Fibroblast of lung (primary cell): ENCODE data around the gene SSBP3. TPM values are rescaled to one million over a fixed set of nuclear protein-coding genes. Genes with fewer than 3 reads are reported as not detected.

Experiments used
- DNase-seq, 2 donors: peaks; one replicate each; pipeline versions ENCODE4 v3.0.0 to v3.0.0-alpha.2; 2010; ENCODE audit warnings: low read depth in 2 of 2
- H2AFZ ChIP-seq: 2 replicates; pipeline ENCODE4 v1.5.1; 2012; ENCODE audit warnings: low read length, control low read depth, inconsistent platforms
- H3K27ac ChIP-seq: 2 replicates; pipeline ENCODE4 v1.5.1; 2011; ENCODE audit warnings: low read length, control low read depth; ENCODE audit not compliant: insufficient read depth
- H3K27me3 ChIP-seq: 2 replicates; pipeline ENCODE4 v1.5.1; 2011; ENCODE audit warnings: mild to moderate bottlenecking, low read length; ENCODE audit not compliant: control insufficient read depth, insufficient read depth
- H3K36me3 ChIP-seq: 2 replicates; pipeline ENCODE4 v1.5.1; 2011; ENCODE audit warnings: low read length; ENCODE audit not compliant: control insufficient read depth, insufficient read depth
- H3K4me1 ChIP-seq: 2 replicates; pipeline ENCODE4 v1.5.1; 2011; ENCODE audit warnings: low read length; ENCODE audit not compliant: control insufficient read depth, insufficient read depth; ENCODE audit errors: extremely low read depth
- H3K4me2 ChIP-seq: 2 replicates; pipeline ENCODE4 v1.5.1; 2011; ENCODE audit warnings: low read length, control low read depth; ENCODE audit not compliant: insufficient read depth; ENCODE audit errors: extremely low read depth
- H3K4me3 ChIP-seq, 4 experiments: fragments of 200-600 bp in 1 of 4; sonication (generic) in 1 of 4; replicated peaks in 1 of 4; 2 replicates each; pipeline ENCODE4 v1.5.1; 2011 to 2016; ENCODE audit warnings: low read length in 4 of 4, low read depth in 3 of 4, mild to moderate bottlenecking in 3 of 4, control low read depth in 2 of 4, inconsistent platforms in 1 of 4, mixed read lengths in 1 of 4; ENCODE audit not compliant: insufficient read depth in 1 of 4; ENCODE audit errors: control extremely low read depth in 1 of 4
- H3K79me2 ChIP-seq: 2 replicates; pipeline ENCODE4 v1.5.1; 2012; ENCODE audit warnings: mild to moderate bottlenecking, low read length, inconsistent platforms; ENCODE audit not compliant: control insufficient read depth, insufficient read depth
- H3K9ac ChIP-seq: 2 replicates; pipeline ENCODE4 v1.5.1; 2011; ENCODE audit warnings: mild to moderate bottlenecking, low read length, control low read depth; ENCODE audit not compliant: insufficient read depth
- H3K9me3 ChIP-seq: 2 replicates; pipeline ENCODE4 v1.5.1; 2012; ENCODE audit warnings: low read depth, low read length; ENCODE audit not compliant: control insufficient read depth, insufficient read depth
- H4K20me1 ChIP-seq: 2 replicates; pipeline ENCODE4 v1.5.1; 2011; ENCODE audit warnings: low read length; ENCODE audit not compliant: control insufficient read depth, insufficient read depth; ENCODE audit errors: extremely low read depth
- CTCF ChIP-seq, 2 donors: IDR thresholded peaks in 1 of 2; conservative IDR thresholded peaks in 1 of 2; 1 replicate in 1 of 2; 2 replicates in 1 of 2; pipeline ENCODE4 v1.5.1; 2011 to 2012; ENCODE audit warnings: low read length in 2 of 2, control low read depth in 1 of 2, inconsistent platforms in 1 of 2, low read depth in 1 of 2, mild to moderate bottlenecking in 1 of 2
- EZH2 ChIP-seq: IDR thresholded peaks from 2 replicates; pipeline ENCODE4 v1.5.1; 2012; ENCODE audit warnings: low read length, control low read depth, mild to moderate bottlenecking; ENCODE audit errors: missing control alignments
- polyA plus RNA-seq, 2 donors: library from polyadenylated mRNA; depleted of rRNA in 1 of 2; stranded (reverse) in 1 of 2; unstranded in 1 of 2; fragments of >200 nt; gene quantifications; 2 replicates each; pipeline ENCODE4 v1.2.1, GENCODE V29; 2011 to 2012; ENCODE audit warnings: missing spikeins in 1 of 2
- total RNA-seq: library from RNA; depleted of rRNA; stranded (reverse); fragments of >200 nt; gene quantifications from 2 replicates; pipeline ENCODE4 v1.2.1, GENCODE V29; 2014

Gene SSBP3
- total and polyA plus RNA-seq, 2 donors (not counting 1 experiment from before 2014, with no cell fraction given): 9.4 to 26.4 TPM

DNA sequence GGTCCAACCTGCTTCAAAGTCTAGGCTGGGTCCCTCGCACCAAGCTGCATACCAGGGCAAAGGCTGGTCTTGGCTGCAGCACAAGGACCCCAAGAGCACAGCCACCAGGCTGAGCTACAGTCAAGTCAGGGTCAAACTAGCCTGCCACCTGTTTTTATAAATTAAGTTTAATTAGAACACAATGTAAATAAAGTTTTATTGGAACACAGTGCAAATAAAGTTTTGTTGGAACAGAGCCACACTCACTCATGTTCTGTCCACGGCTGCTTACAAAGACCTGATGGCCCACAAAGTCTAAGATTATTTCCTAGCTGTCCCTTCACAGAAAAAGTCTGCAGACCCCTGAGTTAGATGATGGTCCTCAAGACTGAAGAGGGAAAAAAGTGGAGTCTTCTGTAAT is 140.0 kb downstream of the SSBP3 start:
- Histone ChIP-seq H2AFZ (no peak overlapping the region), H3K27me3 (no peaks in the 10 kb centered on the region), H3K36me3 (no peaks in the 10 kb centered on the region), H3K9ac (no peak overlapping the region), H3K4me3 (no peak overlapping the region), H3K4me1 (peaks cover 2% of the 10 kb centered on the region), H3K4me2 (no peak overlapping the region), H4K20me1 (no peaks in the 10 kb centered on the region), H3K79me2 (no peaks in the 10 kb centered on the region), H3K9me3 (no peaks in the 10 kb centered on the region), H3K27ac (no peak overlapping the region)
- no peak for DNase-seq
- no peak for TF ChIP-seq CTCF (conservative IDR thresholded peaks at IDR 0.05 in 1 of 2, IDR thresholded peaks at IDR 0.05 in 1 of 2; ENCODE audit: low read depth in 1 of 2, low read length in 2 of 2)
- no peak for TF ChIP-seq EZH2

DNA sequence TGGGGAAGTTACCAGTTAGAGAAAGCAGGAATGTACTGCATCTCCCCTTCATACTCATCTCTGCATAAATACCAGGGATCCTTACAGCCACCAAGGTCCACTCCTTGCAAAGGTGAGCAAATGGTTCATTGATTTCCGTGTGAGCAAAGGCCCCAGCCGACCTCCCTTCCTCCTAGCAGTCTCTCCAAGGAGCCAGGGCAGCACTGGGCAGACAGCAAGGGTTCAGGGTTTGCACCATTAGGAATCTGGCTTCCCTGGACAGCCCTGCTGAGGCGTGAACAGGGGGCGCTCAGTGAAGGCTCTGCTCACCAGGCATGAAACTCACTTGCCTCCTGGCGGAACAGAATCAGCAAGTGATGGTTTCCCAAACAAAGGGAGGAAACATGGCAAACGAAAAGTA is 140.5 kb downstream of the SSBP3 start:
- Histone ChIP-seq H3K4me1 (peaks cover 2% of the 10 kb centered on the region), H2AFZ (no peak overlapping the region), H4K20me1 (no peaks in the 10 kb centered on the region), H3K4me2 (no peak overlapping the region), H3K9me3 (no peaks in the 10 kb centered on the region), H3K9ac (no peak overlapping the region), H3K36me3 (no peaks in the 10 kb centered on the region), H3K27ac (no peak overlapping the region), H3K27me3 (no peaks in the 10 kb centered on the region), H3K4me3 (no peak overlapping the region), H3K79me2 (no peaks in the 10 kb centered on the region)
- DNase-seq: no peak
- TF ChIP-seq CTCF (conservative IDR thresholded peaks at IDR 0.05 in 1 of 2, IDR thresholded peaks at IDR 0.05 in 1 of 2; ENCODE audit: low read depth in 1 of 2, low read length in 2 of 2): no peak
- TF ChIP-seq EZH2: no peak

DNA sequence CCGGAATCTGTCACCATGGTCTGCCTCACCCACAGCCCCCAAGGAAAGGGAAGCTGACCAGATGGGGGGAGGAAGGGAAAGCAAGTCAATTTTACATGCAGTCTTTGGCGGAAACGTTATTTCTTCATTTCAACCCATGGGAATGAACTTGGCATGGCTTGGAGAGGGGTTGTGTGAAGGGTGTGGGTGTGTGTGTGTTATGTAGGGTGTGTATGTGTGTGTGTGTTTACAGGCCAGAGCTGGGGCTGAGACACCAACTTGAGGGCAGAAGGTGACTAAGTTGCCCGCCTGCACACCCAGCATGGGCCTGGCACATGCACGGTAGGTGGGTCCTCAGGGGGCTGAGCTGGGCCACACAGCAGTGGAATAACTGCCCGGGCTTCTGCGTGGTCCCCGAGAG is 141.1 kb downstream of the SSBP3 start:
- DNase-seq: no peak
- Histone ChIP-seq H4K20me1 (no peaks in the 10 kb centered on the region), H3K9ac (no peak overlapping the region)

More for the DNA sequence above, 141.1 kb downstream of the SSBP3 start:
- Histone ChIP-seq H3K4me3 (no peak overlapping the region), H3K4me1 (peaks cover 2% of the 10 kb centered on the region), H3K27me3 (no peaks in the 10 kb centered on the region), H3K4me2 (no peak overlapping the region), H3K9me3 (no peaks in the 10 kb centered on the region), H3K36me3 (no peaks in the 10 kb centered on the region), H2AFZ (no peak overlapping the region), H3K79me2 (no peaks in the 10 kb centered on the region), H3K27ac (no peak overlapping the region)
- no peak for TF ChIP-seq EZH2
- TF ChIP-seq CTCF (conservative IDR thresholded peaks at IDR 0.05 in 1 of 2, IDR thresholded peaks at IDR 0.05 in 1 of 2; ENCODE audit: low read depth in 1 of 2, low read length in 2 of 2): no peak
